ENCODE data around the gene CLSTN2. TPM values are rescaled to one million over a fixed set of nuclear protein-coding genes. Genes with fewer than 3 reads are reported as not detected.

Gene CLSTN2
- total and polyA plus RNA-seq, 2 of the 4 experiments (the other 2 are of a cell fraction): under 0.01 to 0.07 TPM

DNA sequence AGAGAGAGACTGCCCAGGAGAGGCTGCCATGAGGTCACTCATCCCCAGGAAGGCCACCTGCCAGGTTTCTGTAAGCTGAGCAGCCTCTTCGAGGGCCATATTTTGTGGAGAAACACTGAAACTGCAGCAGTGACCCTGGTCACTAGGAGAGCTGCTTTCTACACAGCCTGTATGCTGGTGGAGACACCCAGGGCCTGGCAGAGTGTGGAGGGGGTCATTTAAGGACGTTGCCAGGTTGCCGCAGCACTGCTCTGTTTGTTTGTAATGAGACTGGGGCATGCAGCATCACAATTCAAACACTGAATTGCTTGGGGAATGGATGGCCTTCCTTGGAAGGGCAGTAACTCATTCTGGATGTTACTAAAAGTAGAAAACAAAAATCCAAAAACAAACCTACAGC is 638.0 kb downstream of the CLSTN2 start:
- in situ Hi-C loops (cut with MboI; ENCODE audit: low sequenced_read_pairs): no loop called here

More for the DNA sequence above, 638.0 kb downstream of the CLSTN2 start:
- Histone ChIP-seq H3K4me1 (ENCODE audit: control insufficient read depth, insufficient read depth, low read length) (no peaks in the 10 kb centered on the region), H3K9me1 (ENCODE audit: insufficient read depth, low read length) (no peaks in the 10 kb centered on the region), H2BK120ac (ENCODE audit: low read depth, low read length) (no peak overlapping the region), H3K27me3 (ENCODE audit: control insufficient read depth, insufficient read depth, low read length) (no peaks in the 10 kb centered on the region), H2AK9ac (replicated peaks; ENCODE audit: low read depth, low read length, poor library complexity) (no peak overlapping the region), H3K4ac (ENCODE audit: low read depth, low read length) (no peak overlapping the region), H3K27ac (ENCODE audit: insufficient read depth, low read length) (no peak overlapping the region), H2AK5ac (ENCODE audit: low read depth, low read length) (no peak overlapping the region), H4K20me1 (ENCODE audit: insufficient read depth, low read length) (no peaks in the 10 kb centered on the region), H2BK15ac (ENCODE audit: low read depth, low read length) (no peak overlapping the region), H4K91ac (ENCODE audit: insufficient read depth, low read depth, low read length) (no peak overlapping the region), H3K9me3 (ENCODE audit: control insufficient read depth, insufficient read depth, low read length) (peaks cover 2% of the 10 kb centered on the region; the same call in 1 of the 2 replicates), H3K14ac (replicated peaks; ENCODE audit: low read depth, low read length) (no peak overlapping the region), H3K23ac (ENCODE audit: low read depth, low read length) (no peak overlapping the region), H3K4me2 (ENCODE audit: low read depth, low read length) (no peak overlapping the region), H3K4me3 (ENCODE audit: insufficient read depth, low read depth, low read length) (no peak overlapping the region), H3K9ac (ENCODE audit: low read depth, low read length) (no peak overlapping the region), H2BK20ac (ENCODE audit: low read depth, low read length) (no peak overlapping the region), H3K36me3 (ENCODE audit: control insufficient read depth, insufficient read depth, low read length) (no peaks in the 10 kb centered on the region), H4K5ac (ENCODE audit: low read depth, low read length) (no peak overlapping the region), H3K18ac (ENCODE audit: low read depth, low read length) (no peak overlapping the region), H3K79me1 (ENCODE audit: low read depth in 1 of 2, low read length in 2 of 2) (no peaks in the 10 kb centered on the region), H3K56ac (ENCODE audit: extremely low read depth, insufficient read depth, low read length) (no peak overlapping the region), H2BK5ac (ENCODE audit: low read depth, low read length, poor library complexity, severe bottlenecking) (no peak overlapping the region), H4K8ac (ENCODE audit: low read depth in 2 of 2, low read length in 2 of 2) (no peak overlapping the region), H2AFZ (replicated peaks; ENCODE audit: low read length, poor library complexity) (no peak overlapping the region)
- POLR2A ChIA-PET (ENCODE audit: unreplicated experiment): no interaction called here
- no peak for ATAC-seq (ENCODE audit: low read depth)
- TF ChIP-seq CEBPB (IDR thresholded peaks at IDR 0.05; ENCODE audit: low read depth, low read length): no peak
- TF ChIP-seq BHLHE40 (IDR thresholded peaks at IDR 0.05; ENCODE audit: low read depth, low read length): no peak
- TF ChIP-seq, protein P1, sequence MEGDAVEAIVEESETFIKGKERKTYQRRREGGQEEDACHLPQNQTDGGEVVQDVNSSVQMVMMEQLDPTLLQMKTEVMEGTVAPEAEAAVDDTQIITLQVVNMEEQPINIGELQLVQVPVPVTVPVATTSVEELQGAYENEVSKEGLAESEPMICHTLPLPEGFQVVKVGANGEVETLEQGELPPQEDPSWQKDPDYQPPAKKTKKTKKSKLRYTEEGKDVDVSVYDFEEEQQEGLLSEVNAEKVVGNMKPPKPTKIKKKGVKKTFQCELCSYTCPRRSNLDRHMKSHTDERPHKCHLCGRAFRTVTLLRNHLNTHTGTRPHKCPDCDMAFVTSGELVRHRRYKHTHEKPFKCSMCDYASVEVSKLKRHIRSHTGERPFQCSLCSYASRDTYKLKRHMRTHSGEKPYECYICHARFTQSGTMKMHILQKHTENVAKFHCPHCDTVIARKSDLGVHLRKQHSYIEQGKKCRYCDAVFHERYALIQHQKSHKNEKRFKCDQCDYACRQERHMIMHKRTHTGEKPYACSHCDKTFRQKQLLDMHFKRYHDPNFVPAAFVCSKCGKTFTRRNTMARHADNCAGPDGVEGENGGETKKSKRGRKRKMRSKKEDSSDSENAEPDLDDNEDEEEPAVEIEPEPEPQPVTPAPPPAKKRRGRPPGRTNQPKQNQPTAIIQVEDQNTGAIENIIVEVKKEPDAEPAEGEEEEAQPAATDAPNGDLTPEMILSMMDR (conservative IDR thresholded peaks at IDR 0.05; ENCODE audit: low read depth, low read length): no peak
- TF ChIP-seq POLR2A (IDR thresholded peaks at IDR 0.05; ENCODE audit: low read depth, low read length): no peak
- no peak for TF ChIP-seq USF2 (IDR thresholded peaks at IDR 0.05; ENCODE audit: low read depth, low read length)
- TF ChIP-seq RCOR1 (IDR thresholded peaks at IDR 0.05; ENCODE audit: insufficient replicate concordance, low read length): no peak
- no peak for TF ChIP-seq ELK1 (IDR thresholded peaks at IDR 0.05; ENCODE audit: borderline replicate concordance, low read depth, low read length)
- TF ChIP-seq FOS (IDR thresholded peaks at IDR 0.05; ENCODE audit: low read depth, low read length): no peak
- no peak for TF ChIP-seq MAZ (IDR thresholded peaks at IDR 0.05; ENCODE audit: borderline replicate concordance, low read depth, low read length)
- no peak for TF ChIP-seq RAD21 (IDR thresholded peaks at IDR 0.05; ENCODE audit: low read length)
- no peak for TF ChIP-seq CHD1 (IDR thresholded peaks at IDR 0.05; ENCODE audit: low read depth, low read length)
- TF ChIP-seq RFX5 (IDR thresholded peaks at IDR 0.05; ENCODE audit: low read depth, low read length): no peak
- CTCF ChIA-PET: no interaction called here
- no peak for DNase-seq
- no CpG with 5 or more reads among the region's 3 CpGs for WGBS, 2 experiments (ENCODE audit: extremely low coverage in 2 of 2, insufficient read length in 1 of 2)
- intact Hi-C loops (cut with micrococcal nuclease) (no loop called here), dilution Hi-C loops (cut with HindIII; ENCODE audit: low sequenced_read_pairs, unreplicated experiment) (no loop called here)
- no TSS peak for BruUV-seq (replicated peaks)

Measured in IMR-90 (cell line).